Esophagus squamous epithelium (tissue), 4 donors: ENCODE measurements around the gene NLRP5.

Experiments used
- POLR2A ChIP-seq, 4 donors: fragments of 450-650 bp; IDR thresholded peaks; one replicate each; pipeline ENCODE4 v1.6.1; 2017; ENCODE audit warnings: antibody characterized with exemption in 4 of 4, mild to moderate bottlenecking in 4 of 4, moderate library complexity in 3 of 4
- TF ChIP-seq, protein P1 (sequence below), 6 experiments: fragments of 450-650 bp in 4 of 6; fragments of 200-600 bp in 2 of 6; sonication (generic) in 2 of 6; IDR thresholded peaks; one replicate each; pipeline ENCODE4 v1.5.1; 2016 to 2019; ENCODE audit warnings: antibody characterized with exemption in 6 of 6, mild to moderate bottlenecking in 4 of 6, moderate library complexity in 4 of 6

DNA sequence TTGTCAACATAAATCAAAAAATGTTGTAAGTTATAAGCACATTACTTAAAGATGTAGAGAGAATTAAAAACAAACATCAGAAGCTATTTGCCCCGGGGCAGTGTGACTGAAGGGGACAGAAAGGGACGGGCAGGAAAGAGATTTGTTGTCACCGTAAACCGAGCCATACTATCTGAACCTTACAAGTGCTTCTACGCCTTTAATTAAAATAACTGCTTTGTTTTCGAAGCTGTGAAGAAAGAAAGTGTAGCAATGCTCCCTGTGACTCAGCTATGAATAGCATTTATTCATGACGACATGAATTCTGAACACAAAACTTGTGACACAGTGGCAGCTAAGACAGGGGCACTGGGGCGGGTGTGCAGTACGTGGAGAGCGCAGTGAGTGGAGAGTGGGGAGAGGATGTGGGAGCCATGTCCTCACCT is 104.5 kb downstream of the NLRP5 start:
- TF ChIP-seq POLR2A (IDR thresholded peaks at IDR 0.05): no peak
- TF ChIP-seq, protein P1, sequence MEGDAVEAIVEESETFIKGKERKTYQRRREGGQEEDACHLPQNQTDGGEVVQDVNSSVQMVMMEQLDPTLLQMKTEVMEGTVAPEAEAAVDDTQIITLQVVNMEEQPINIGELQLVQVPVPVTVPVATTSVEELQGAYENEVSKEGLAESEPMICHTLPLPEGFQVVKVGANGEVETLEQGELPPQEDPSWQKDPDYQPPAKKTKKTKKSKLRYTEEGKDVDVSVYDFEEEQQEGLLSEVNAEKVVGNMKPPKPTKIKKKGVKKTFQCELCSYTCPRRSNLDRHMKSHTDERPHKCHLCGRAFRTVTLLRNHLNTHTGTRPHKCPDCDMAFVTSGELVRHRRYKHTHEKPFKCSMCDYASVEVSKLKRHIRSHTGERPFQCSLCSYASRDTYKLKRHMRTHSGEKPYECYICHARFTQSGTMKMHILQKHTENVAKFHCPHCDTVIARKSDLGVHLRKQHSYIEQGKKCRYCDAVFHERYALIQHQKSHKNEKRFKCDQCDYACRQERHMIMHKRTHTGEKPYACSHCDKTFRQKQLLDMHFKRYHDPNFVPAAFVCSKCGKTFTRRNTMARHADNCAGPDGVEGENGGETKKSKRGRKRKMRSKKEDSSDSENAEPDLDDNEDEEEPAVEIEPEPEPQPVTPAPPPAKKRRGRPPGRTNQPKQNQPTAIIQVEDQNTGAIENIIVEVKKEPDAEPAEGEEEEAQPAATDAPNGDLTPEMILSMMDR (IDR thresholded peaks at IDR 0.05): no peak
